Stimulated activated CD4-positive, alpha-beta T cell treated with anti-CD3 and anti-CD28 coated beads, Interleukin-4, amount 100 ng/mL, for 4 hours (primary cell): ENCODE data around the gene DIAPH2.
"Not testable (repeated sequence)": the region's sequence is repeated elsewhere in the genome, so short reads cannot be mapped to it uniquely, and the experiment has no call there.

Experiments used
- DNase-seq, 2 experiments: peaks; one replicate each; pipeline ENCODE4 v3.0.0-alpha.2; 2020

The DIAPH2 gene

GRCh38 chrX:96684339-96685209 lies at the start of gene DIAPH2:
DIAPH2 (plus strand) TSS chrX:96684842.
- peak; percentile 55 to 68 for DNase-seq

- DNase-seq = no peak
Measured at GRCh38 chrX:96650023-96650422, 34.6 kb upstream of the DIAPH2 start.

GRCh38 chrX:96655947-96656623 lies 28.6 kb upstream of the DIAPH2 start:
- DNase-seq = no peak

- peak in 1 of 2 experiments; percentile 1 for DNase-seq
Measured at GRCh38 chrX:96682516-96682915, 2.1 kb upstream of the DIAPH2 start.

GRCh38 chrX:96683997-96684338 lies 674 bp upstream of the DIAPH2 start:
- no peak for DNase-seq

GRCh38 chrX:96685210-96686099 lies 813 bp downstream of the DIAPH2 start:
- DNase-seq = peak; percentile 23 to 26

- no peak for DNase-seq
Measured at GRCh38 chrX:96687776-96688175, 3.1 kb downstream of the DIAPH2 start.

GRCh38 chrX:96688789-96689188 lies 4.1 kb downstream of the DIAPH2 start:
- DNase-seq = no peak

- no peak for DNase-seq
Measured at GRCh38 chrX:96689991-96690390, 5.3 kb downstream of the DIAPH2 start.

- no peak for DNase-seq
Measured at GRCh38 chrX:96692454-96692853, 7.8 kb downstream of the DIAPH2 start.

- DNase-seq = no peak
Measured at GRCh38 chrX:96692890-96693289, 8.2 kb downstream of the DIAPH2 start.

- no peak for DNase-seq
Measured at GRCh38 chrX:96693407-96693806, 8.8 kb downstream of the DIAPH2 start.

- no peak for DNase-seq
Measured at GRCh38 chrX:96696462-96696861, 11.8 kb downstream of the DIAPH2 start.

GRCh38 chrX:96700625-96701024 lies 16.0 kb downstream of the DIAPH2 start:
- no peak for DNase-seq

GRCh38 chrX:96703379-96703778 lies 18.7 kb downstream of the DIAPH2 start:
- no peak for DNase-seq

- DNase-seq = no peak
Measured at GRCh38 chrX:96703816-96704215, 19.2 kb downstream of the DIAPH2 start.

GRCh38 chrX:96704629-96705028 lies 20.0 kb downstream of the DIAPH2 start:
- DNase-seq = no peak

- DNase-seq = no peak
Measured at GRCh38 chrX:96705905-96706304, 21.3 kb downstream of the DIAPH2 start.

- no peak for DNase-seq
Measured at GRCh38 chrX:96707804-96708203, 23.2 kb downstream of the DIAPH2 start.

GRCh38 chrX:96710031-96710430 lies 25.4 kb downstream of the DIAPH2 start:
- DNase-seq = no peak

- no peak for DNase-seq
Measured at GRCh38 chrX:96713303-96713702, 28.7 kb downstream of the DIAPH2 start.

GRCh38 chrX:96714393-96714792 lies 29.8 kb downstream of the DIAPH2 start:
- not testable (repeated sequence) for DNase-seq

- no peak for DNase-seq
Measured at GRCh38 chrX:96715481-96715880, 30.8 kb downstream of the DIAPH2 start.
